Erythroblast (primary cell): ENCODE data around the gene C19orf85.

ENCODE experiments used
- GATA1 ChIP-seq: IDR thresholded peaks from 2 replicates; pipeline ENCODE4 v1.6.1; 2011; ENCODE audit warnings: low read depth, mild to moderate bottlenecking, control low read depth, low read length, moderate library complexity
- POLR2A ChIP-seq: IDR thresholded peaks from 2 replicates; pipeline ENCODE4 v1.6.1; 2011; ENCODE audit warnings: mild to moderate bottlenecking, low read length

DNA sequence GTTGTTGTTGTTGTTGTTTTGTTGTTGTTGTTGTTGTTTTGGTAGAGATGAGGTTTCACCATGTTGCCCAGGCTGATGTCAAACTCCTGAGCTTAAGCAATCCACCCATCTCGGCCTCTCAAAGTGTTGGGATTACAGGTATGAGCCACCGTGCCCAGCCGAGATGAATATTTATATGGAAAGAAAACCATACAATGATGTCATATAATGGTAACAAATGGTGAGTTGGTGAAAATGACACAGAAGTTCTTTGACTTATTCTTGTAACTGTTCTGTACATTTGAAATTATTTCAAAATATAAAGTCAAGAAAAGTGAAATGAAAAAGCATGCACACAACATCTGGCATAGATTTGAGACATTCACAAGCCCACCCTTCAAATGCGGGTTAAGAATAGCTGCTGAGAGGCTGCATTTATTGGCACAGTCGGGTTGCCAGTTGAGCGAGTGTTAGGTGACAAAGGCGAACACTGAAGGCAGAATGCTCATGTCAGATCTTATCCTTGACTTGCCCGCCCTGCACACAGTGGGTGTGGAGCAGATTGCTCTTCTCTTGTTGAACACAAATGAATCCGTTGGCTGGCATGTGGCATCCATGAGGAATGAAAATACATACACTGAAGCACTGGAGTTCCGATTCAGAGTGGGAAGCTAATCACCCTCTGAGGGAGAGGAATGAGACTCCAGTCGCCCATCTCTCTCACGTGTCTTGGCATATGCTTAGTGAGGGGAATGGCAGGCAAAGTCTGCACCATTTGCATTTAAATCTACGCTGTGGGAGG is 41.1 kb downstream of the C19orf85 start:
- TF ChIP-seq POLR2A, result no peak
- no peak for TF ChIP-seq GATA1
